Aorta (tissue), 5 donors: Measurements from ENCODE around the gene GABRG3. TPM values are rescaled to one million over a fixed set of nuclear protein-coding genes. Genes with fewer than 3 reads are reported as not detected.

ENCODE experiments used
- ATAC-seq: fragments of 200-7000 bp; cut with Tn5 transposase; one replicate; pipeline ENCODE4 v1.9.1; 2022; ENCODE audit warnings: moderate library complexity; ENCODE audit not compliant: low FRiP score
- DNase-seq, 2 donors: peaks; one replicate each; pipeline ENCODE4 v3.0.0-alpha.2; 2020
- H3K27ac ChIP-seq, 2 donors: one replicate each; pipeline ENCODE4 v1.5.1; 2013; ENCODE audit warnings: low read length in 2 of 2, mild to moderate bottlenecking in 2 of 2, moderate library complexity in 2 of 2, control low read depth in 1 of 2, inconsistent platforms in 1 of 2, low read depth in 1 of 2
- H3K27me3 ChIP-seq, 2 donors: one replicate each; pipeline ENCODE4 v1.6.1; 2013; ENCODE audit warnings: control low read depth in 1 of 2, low read length in 1 of 2, mild to moderate bottlenecking in 1 of 2, moderate library complexity in 1 of 2; ENCODE audit not compliant: insufficient read depth in 2 of 2, control insufficient read depth in 1 of 2
- H3K36me3 ChIP-seq, 2 donors: one replicate each; pipeline ENCODE4 v1.6.1; 2013; ENCODE audit warnings: control low read depth in 1 of 2, low read length in 1 of 2, mild to moderate bottlenecking in 1 of 2; ENCODE audit not compliant: insufficient read depth in 2 of 2, control insufficient read depth in 1 of 2
- H3K4me1 ChIP-seq, 2 donors: one replicate each; pipeline ENCODE4 v1.6.1; 2013; ENCODE audit warnings: low read length in 2 of 2, control low read depth in 1 of 2, mild to moderate bottlenecking in 1 of 2, moderate library complexity in 1 of 2; ENCODE audit not compliant: insufficient read depth in 2 of 2, control insufficient read depth in 1 of 2
- H3K4me3 ChIP-seq, 2 donors: one replicate each; pipeline ENCODE4 v1.5.1; 2013; ENCODE audit warnings: low read length in 2 of 2, control low read depth in 1 of 2, mild to moderate bottlenecking in 1 of 2
- H3K9me3 ChIP-seq: one replicate; pipeline ENCODE4 v1.6.1; 2013; ENCODE audit warnings: mild to moderate bottlenecking, low read length; ENCODE audit not compliant: control insufficient read depth
- WGBS, 2 donors: extraction: QIAGEN DNeasy Blood & Tissue Kit; methylation state at CpG; one replicate each; pipeline ENCODE4 v1.1.7; 2013; 5-methylcytosine and 5-hydroxymethylcytosine counted together
- intact Hi-C, 2 donors: fragments of 100-400 bp; cut with DNase I; formaldehyde crosslinking; loops; one replicate each; pipeline versions ENCODE4 v1.14.2 to v1.15.0; 2022
- polyA plus RNA-seq, 2 donors: library from polyadenylated mRNA; stranded (reverse); fragments of 200-250 nt; gene quantifications; one replicate each; pipeline ENCODE4 v1.2.3, GENCODE V29; 2013
- total RNA-seq, 2 donors: library from RNA; stranded (reverse); fragmentation: NEBNext Ultra II Directional; extraction: Animal tissue kit (Norgen Biotek cat#: 25700); gene quantifications; one replicate each; pipeline ENCODE4 v1.2.1, GENCODE V29; 2021
- donor health status: healthy with polysubstance abuse.
- donor health status: Bipolar disorder and iron deficiency.
- donor health status: DM: no; HTN: no; CAD: no.
- donor health status: DM: no; HTN: no; CAD: no.
- donor health status: DM: yes; HTN: yes; CAD: no.

The GABRG3 gene
- total and polyA plus RNA-seq, 4 donors, result not detected

- intact Hi-C loops, result no loop called here
- DNase-seq (no peak), ATAC-seq (no peak)
- Histone ChIP-seq H3K36me3 (no peaks in the 10 kb centered on the region), H3K27ac (no peak overlapping the region), H3K4me1 (no peaks in the 10 kb centered on the region), H3K9me3 (peaks cover 5% of the 10 kb centered on the region), H3K4me3 (no peak overlapping the region), H3K27me3 (no peaks in the 10 kb centered on the region)
- 95% methylated on average over 5 of the region's 5 CpGs for WGBS, 2 donors
Observed at GRCh38 chr15:27089676-27090075, 118.7 kb downstream of the GABRG3 start.

GRCh38 chr15:27091270-27091940 lies 120.4 kb downstream of the GABRG3 start:
- DNase-seq (no peak), ATAC-seq (no peak)
- WGBS, 2 donors, result 45 to 47% methylated on average over 9 of the region's 9 CpGs
- no peaks in the 10 kb centered on the region for H3K27me3 ChIP-seq
- H3K4me3 ChIP-seq, result no peak overlapping the region
- no peaks in the 10 kb centered on the region for H3K4me1 ChIP-seq
- no peak overlapping the region for H3K27ac ChIP-seq
- H3K36me3 ChIP-seq, result no peaks in the 10 kb centered on the region
- H3K9me3 ChIP-seq, result peaks cover 5% of the 10 kb centered on the region
- intact Hi-C loops, result no loop called here

GRCh38 chr15:27092390-27092789 lies 121.4 kb downstream of the GABRG3 start:
- Histone ChIP-seq H3K9me3 (peaks cover 5% of the 10 kb centered on the region), H3K4me1 (no peaks in the 10 kb centered on the region), H3K36me3 (no peaks in the 10 kb centered on the region), H3K27me3 (no peaks in the 10 kb centered on the region), H3K4me3 (no peak overlapping the region), H3K27ac (no peak overlapping the region)
- DNase-seq (no peak), ATAC-seq (no peak)
- WGBS, 2 donors, result 26 to 34% methylated on average over 10 of the region's 10 CpGs
- intact Hi-C loops, result no loop called here

GRCh38 chr15:27094235-27094634 lies 123.3 kb downstream of the GABRG3 start:
- Histone ChIP-seq H3K27ac (no peak overlapping the region), H3K27me3 (no peaks in the 10 kb centered on the region), H3K9me3 (peaks cover 6% of the 10 kb centered on the region), H3K4me3 (no peak overlapping the region), H3K4me1 (no peaks in the 10 kb centered on the region), H3K36me3 (no peaks in the 10 kb centered on the region)
- 80 to 84% methylated on average over 1 of the region's 1 CpG for WGBS, 2 donors
- intact Hi-C loops, result no loop called here
- DNase-seq, result no peak
- ATAC-seq, result no peak

- no peaks in the 10 kb centered on the region for H3K36me3 ChIP-seq
- no peak overlapping the region for H3K27ac ChIP-seq
- intact Hi-C loops, result no loop called here
- H3K27me3 ChIP-seq, result no peaks in the 10 kb centered on the region
- DNase-seq (no peak), ATAC-seq (no peak)
- H3K4me1 ChIP-seq, result no peaks in the 10 kb centered on the region
- no peak overlapping the region for H3K4me3 ChIP-seq
- peaks cover 1% of the 10 kb centered on the region for H3K9me3 ChIP-seq
- WGBS, 2 donors, result 16 to 23% methylated on average over 8 of the region's 8 CpGs
Observed at GRCh38 chr15:27095886-27096624, 125.1 kb downstream of the GABRG3 start.

GRCh38 chr15:27097506-27097905 lies 126.5 kb downstream of the GABRG3 start:
- Histone ChIP-seq H3K4me3 (no peak overlapping the region), H3K9me3 (peaks cover 1% of the 10 kb centered on the region), H3K36me3 (no peaks in the 10 kb centered on the region), H3K4me1 (no peaks in the 10 kb centered on the region), H3K27ac (no peak overlapping the region), H3K27me3 (no peaks in the 10 kb centered on the region)
- 77 to 78% methylated on average over 3 of the region's 3 CpGs for WGBS, 2 donors
- intact Hi-C loops, result no loop called here
- DNase-seq (no peak), ATAC-seq (no peak)

GRCh38 chr15:27101982-27102381 lies 131.0 kb downstream of the GABRG3 start:
- Histone ChIP-seq H3K4me3 (no peak overlapping the region), H3K4me1 (no peaks in the 10 kb centered on the region), H3K27ac (no peak overlapping the region), H3K36me3 (no peaks in the 10 kb centered on the region), H3K27me3 (no peaks in the 10 kb centered on the region), H3K9me3 (peaks cover 3% of the 10 kb centered on the region)
- 78 to 85% methylated on average over 9 of the region's 9 CpGs for WGBS, 2 donors
- intact Hi-C loops, result no loop called here
- no peak for ATAC-seq
- no peak for DNase-seq

- no peaks in the 10 kb centered on the region for H3K27me3 ChIP-seq
- no peaks in the 10 kb centered on the region for H3K36me3 ChIP-seq
- H3K4me1 ChIP-seq, result no peaks in the 10 kb centered on the region
- no peak for ATAC-seq
- no peaks in the 10 kb centered on the region for H3K9me3 ChIP-seq
- WGBS, 2 donors, result 76 to 82% methylated on average over 4 of the region's 4 CpGs
- no peak overlapping the region for H3K4me3 ChIP-seq
- H3K27ac ChIP-seq, result no peak overlapping the region
- intact Hi-C loops, result no loop called here
- DNase-seq, result no peak
Observed at GRCh38 chr15:27111323-27111722, 140.3 kb downstream of the GABRG3 start.

- intact Hi-C loops, result no loop called here
- peaks cover 2% of the 10 kb centered on the region for H3K9me3 ChIP-seq
- DNase-seq (no peak), ATAC-seq (no peak)
- H3K27ac ChIP-seq, result no peak overlapping the region
- no peaks in the 10 kb centered on the region for H3K36me3 ChIP-seq
- WGBS, 2 donors, result 90 to 94% methylated on average over 1 of the region's 1 CpG
- H3K4me3 ChIP-seq, result no peak overlapping the region
- no peaks in the 10 kb centered on the region for H3K4me1 ChIP-seq
- no peaks in the 10 kb centered on the region for H3K27me3 ChIP-seq
Observed at GRCh38 chr15:27114473-27114872, 143.5 kb downstream of the GABRG3 start.
